Natural killer cell treated with Interleukin-12 subunit alpha and Interleukin-12 subunit beta and Interleukin-15 and Interleukin-18, amount 100 ng/mL, for 72 hours (primary cell): ENCODE measurements around the gene CHRNA7. TPM values are rescaled to one million over a fixed set of nuclear protein-coding genes. Genes with fewer than 3 reads are reported as not detected.
"Not testable (repeated sequence)": the region's sequence is repeated elsewhere in the genome, so short reads cannot be mapped to it uniquely, and the experiment has no call there.

ENCODE experiments used
- ATAC-seq, 2 donors: fragments of 150-1000 bp; cut with Tn5 transposase in 1 of 2; sonication (Bioruptor Pico), chemical (Tn5 transposase) in 1 of 2; 2 replicates each; pipeline ENCODE4 v1.10.0; 2021
- DNase-seq: peaks from one replicate; pipeline ENCODE4 v3.0.0; 2022; ENCODE audit warnings: low spot score
- H3K27ac Mint-ChIP-seq, 2 donors: 1 replicate in 1 of 2; 2 replicates in 1 of 2; pipeline ENCODE4 v1.8.0; 2022; ENCODE audit warnings: mixed read lengths in 2 of 2, mild to moderate bottlenecking in 1 of 2, moderate library complexity in 1 of 2
- H3K27me3 Mint-ChIP-seq, 2 donors: 1 replicate in 1 of 2; 2 replicates in 1 of 2; pipeline ENCODE4 v1.8.0; 2022; ENCODE audit warnings: mixed read lengths in 2 of 2
- H3K36me3 Mint-ChIP-seq: one replicate; pipeline ENCODE4 v1.8.0; 2022; ENCODE audit warnings: mixed read lengths
- H3K4me1 Mint-ChIP-seq, 2 donors: 1 replicate in 1 of 2; 2 replicates in 1 of 2; pipeline ENCODE4 v1.8.0; 2022; ENCODE audit warnings: low read depth in 2 of 2, mixed read lengths in 2 of 2, mild to moderate bottlenecking in 1 of 2
- H3K4me3 Mint-ChIP-seq: one replicate; pipeline ENCODE4 v1.8.0; 2022; ENCODE audit warnings: mixed read lengths
- H3K9me3 Mint-ChIP-seq: 2 replicates; pipeline ENCODE4 v1.8.0; 2022; ENCODE audit warnings: mixed read lengths
- total RNA-seq, 2 donors: library from RNA; stranded (reverse); gene quantifications; one replicate each; pipeline ENCODE4 v1.2.3, GENCODE V29; 2022

Gene CHRNA7
- total RNA-seq, 2 donors from 2014 or later, result 1.2 TPM

GRCh38 chr15:32148833-32149555 is 118.7 kb downstream of the CHRNA7 start:
- Mint-ChIP-seq H3K27me3 (peaks cover 22 to 26% of the 10 kb centered on the region in 2 donors), H3K4me3 (no peak overlapping the region), H3K9me3 (no peaks in the 10 kb centered on the region), H3K4me1 (no peaks in the 10 kb centered on the region), H3K27ac (no peak overlapping the region), H3K36me3 (no peaks in the 10 kb centered on the region)
- DNase-seq, result no peak
- peak in 1 of 2 donors; percentile 15 for ATAC-seq

GRCh38 chr15:32152574-32152973 is 122.3 kb downstream of the CHRNA7 start:
- Mint-ChIP-seq H3K9me3 (no peaks in the 10 kb centered on the region), H3K4me1 (no peaks in the 10 kb centered on the region), H3K27me3 (peaks cover 18% of the 10 kb centered on the region in 2 donors), H3K4me3 (no peak overlapping the region), H3K27ac (no peak overlapping the region), H3K36me3 (no peaks in the 10 kb centered on the region)
- DNase-seq (no peak), ATAC-seq (peak in 1 of 2 donors; percentile 29)

GRCh38 chr15:32153868-32154623 is 123.7 kb downstream of the CHRNA7 start:
- H3K4me1 Mint-ChIP-seq, H3K4me3 Mint-ChIP-seq, ATAC-seq, H3K36me3 Mint-ChIP-seq, H3K27ac Mint-ChIP-seq, DNase-seq, H3K9me3 Mint-ChIP-seq: not testable (repeated sequence)
- peaks cover 14 to 18% of the 10 kb centered on the region in 2 donors for H3K27me3 Mint-ChIP-seq

- H3K9me3 Mint-ChIP-seq, ATAC-seq, H3K27me3 Mint-ChIP-seq, DNase-seq, H3K36me3 Mint-ChIP-seq, H3K4me1 Mint-ChIP-seq, H3K4me3 Mint-ChIP-seq, H3K27ac Mint-ChIP-seq: not testable (repeated sequence)
These were observed 131.8 kb downstream of the CHRNA7 start for GRCh38 chr15:32162143-32162542.

GRCh38 chr15:32164065-32164464 is 133.8 kb downstream of the CHRNA7 start:
- DNase-seq, H3K27ac Mint-ChIP-seq, H3K4me1 Mint-ChIP-seq, ATAC-seq, H3K4me3 Mint-ChIP-seq, H3K36me3 Mint-ChIP-seq, H3K9me3 Mint-ChIP-seq, H3K27me3 Mint-ChIP-seq: not testable (repeated sequence)

- H3K27ac Mint-ChIP-seq, H3K4me3 Mint-ChIP-seq, DNase-seq, H3K36me3 Mint-ChIP-seq, H3K4me1 Mint-ChIP-seq, H3K9me3 Mint-ChIP-seq, H3K27me3 Mint-ChIP-seq: not testable (repeated sequence)
- ATAC-seq, result peak in 1 of 2 donors; percentile 7
These were observed 134.4 kb downstream of the CHRNA7 start for GRCh38 chr15:32164747-32165146.

GRCh38 chr15:32165775-32166174 is 135.5 kb downstream of the CHRNA7 start:
- H3K36me3 Mint-ChIP-seq, ATAC-seq, H3K4me1 Mint-ChIP-seq, H3K27ac Mint-ChIP-seq, H3K4me3 Mint-ChIP-seq, H3K27me3 Mint-ChIP-seq, H3K9me3 Mint-ChIP-seq, DNase-seq: not testable (repeated sequence)

- ATAC-seq, DNase-seq, H3K27me3 Mint-ChIP-seq, H3K4me1 Mint-ChIP-seq, H3K9me3 Mint-ChIP-seq, H3K36me3 Mint-ChIP-seq, H3K27ac Mint-ChIP-seq, H3K4me3 Mint-ChIP-seq: not testable (repeated sequence)
These were observed 136.0 kb downstream of the CHRNA7 start for GRCh38 chr15:32166270-32166669.

GRCh38 chr15:32167913-32168312 is 137.6 kb downstream of the CHRNA7 start:
- H3K27ac Mint-ChIP-seq, H3K4me3 Mint-ChIP-seq, DNase-seq, H3K4me1 Mint-ChIP-seq, H3K9me3 Mint-ChIP-seq, H3K36me3 Mint-ChIP-seq, H3K27me3 Mint-ChIP-seq: not testable (repeated sequence)
- ATAC-seq, result peak in 1 of 2 donors; percentile 40

- not testable (repeated sequence) for H3K9me3 Mint-ChIP-seq, H3K27me3 Mint-ChIP-seq, H3K36me3 Mint-ChIP-seq, DNase-seq, H3K27ac Mint-ChIP-seq, H3K4me3 Mint-ChIP-seq, ATAC-seq, H3K4me1 Mint-ChIP-seq
These were observed 150.3 kb downstream of the CHRNA7 start for GRCh38 chr15:32180579-32180978.

- H3K4me3 Mint-ChIP-seq, H3K36me3 Mint-ChIP-seq: not testable (repeated sequence)
These were observed 163.5 kb downstream of the CHRNA7 start for GRCh38 chr15:32193780-32194179.

GRCh38 chr15:32196206-32196605 is 165.9 kb downstream of the CHRNA7 start:
- not testable (repeated sequence) for ATAC-seq, H3K27me3 Mint-ChIP-seq

More at GRCh38 chr15:32193780-32194179, 163.5 kb downstream of the CHRNA7 start:
- not testable (repeated sequence) for H3K4me1 Mint-ChIP-seq, H3K9me3 Mint-ChIP-seq, H3K27ac Mint-ChIP-seq, DNase-seq, H3K27me3 Mint-ChIP-seq
- ATAC-seq, result peak in 1 of 2 donors; percentile 17

GRCh38 chr15:32198938-32199337 is 168.6 kb downstream of the CHRNA7 start:
- H3K4me3 Mint-ChIP-seq, result not testable (repeated sequence)

More at GRCh38 chr15:32196206-32196605, 165.9 kb downstream of the CHRNA7 start:
- H3K4me1 Mint-ChIP-seq, DNase-seq, H3K9me3 Mint-ChIP-seq, H3K27ac Mint-ChIP-seq, H3K4me3 Mint-ChIP-seq, H3K36me3 Mint-ChIP-seq: not testable (repeated sequence)

GRCh38 chr15:32209081-32209480 is 178.8 kb downstream of the CHRNA7 start:
- H3K27ac Mint-ChIP-seq, H3K36me3 Mint-ChIP-seq, H3K9me3 Mint-ChIP-seq, DNase-seq, H3K4me1 Mint-ChIP-seq, ATAC-seq, H3K4me3 Mint-ChIP-seq, H3K27me3 Mint-ChIP-seq: not testable (repeated sequence)

More at GRCh38 chr15:32198938-32199337, 168.6 kb downstream of the CHRNA7 start:
- H3K4me1 Mint-ChIP-seq, H3K36me3 Mint-ChIP-seq, H3K9me3 Mint-ChIP-seq, DNase-seq, H3K27ac Mint-ChIP-seq, ATAC-seq, H3K27me3 Mint-ChIP-seq: not testable (repeated sequence)
